Endothelial cell of umbilical vein (primary cell): ENCODE data around the gene KRT81.

Source experiments
- EZH2 ChIP-seq: IDR thresholded peaks from 2 replicates; pipeline ENCODE4 v1.6.1; 2012; ENCODE audit warnings: borderline replicate concordance, low read depth, mild to moderate bottlenecking, moderate library complexity, low read length, inconsistent platforms; ENCODE audit not compliant: severe bottlenecking
- GATA2 ChIP-seq: IDR thresholded peaks from 2 replicates; pipeline ENCODE4 v1.7.0; 2011; ENCODE audit warnings: low read depth, mild to moderate bottlenecking, moderate library complexity, mixed read lengths, low read length; ENCODE audit not compliant: insufficient read length, insufficient read depth
- MYC ChIP-seq: IDR thresholded peaks from one replicate; pipeline ENCODE4 v1.6.1; 2011; ENCODE audit warnings: mild to moderate bottlenecking, low read depth, low read length
- POLR2A ChIP-seq: IDR thresholded peaks from 2 replicates; pipeline ENCODE4 v1.6.1; 2012; ENCODE audit warnings: low read depth, mild to moderate bottlenecking, control low read depth, low read length
- POLR2AphosphoS5 ChIP-seq: IDR thresholded peaks from 2 replicates; pipeline ENCODE4 v1.6.1; 2012; ENCODE audit warnings: low read depth, mild to moderate bottlenecking, control low read depth, low read length, moderate library complexity; ENCODE audit not compliant: insufficient read depth
- TF ChIP-seq, protein P1 (sequence below), 2 donors: IDR thresholded peaks; 1 replicate in 1 of 2; 2 replicates in 1 of 2; pipeline ENCODE4 v1.5.1; 2011; ENCODE audit warnings: low read length in 2 of 2, mild to moderate bottlenecking in 2 of 2, moderate library complexity in 2 of 2, control low read depth in 1 of 2, inconsistent platforms in 1 of 2, low read depth in 1 of 2; ENCODE audit not compliant: insufficient read depth in 1 of 2; ENCODE audit errors: extremely low read depth in 1 of 2
- TF ChIP-seq, protein P2 (sequence below): IDR thresholded peaks from 2 replicates; pipeline ENCODE4 v1.6.1; 2011; ENCODE audit not compliant: insufficient read depth, insufficient read length

GRCh38 chr12:52263761-52264434 lies 27.4 kb downstream of the KRT81 start:
- TF ChIP-seq, protein P1, sequence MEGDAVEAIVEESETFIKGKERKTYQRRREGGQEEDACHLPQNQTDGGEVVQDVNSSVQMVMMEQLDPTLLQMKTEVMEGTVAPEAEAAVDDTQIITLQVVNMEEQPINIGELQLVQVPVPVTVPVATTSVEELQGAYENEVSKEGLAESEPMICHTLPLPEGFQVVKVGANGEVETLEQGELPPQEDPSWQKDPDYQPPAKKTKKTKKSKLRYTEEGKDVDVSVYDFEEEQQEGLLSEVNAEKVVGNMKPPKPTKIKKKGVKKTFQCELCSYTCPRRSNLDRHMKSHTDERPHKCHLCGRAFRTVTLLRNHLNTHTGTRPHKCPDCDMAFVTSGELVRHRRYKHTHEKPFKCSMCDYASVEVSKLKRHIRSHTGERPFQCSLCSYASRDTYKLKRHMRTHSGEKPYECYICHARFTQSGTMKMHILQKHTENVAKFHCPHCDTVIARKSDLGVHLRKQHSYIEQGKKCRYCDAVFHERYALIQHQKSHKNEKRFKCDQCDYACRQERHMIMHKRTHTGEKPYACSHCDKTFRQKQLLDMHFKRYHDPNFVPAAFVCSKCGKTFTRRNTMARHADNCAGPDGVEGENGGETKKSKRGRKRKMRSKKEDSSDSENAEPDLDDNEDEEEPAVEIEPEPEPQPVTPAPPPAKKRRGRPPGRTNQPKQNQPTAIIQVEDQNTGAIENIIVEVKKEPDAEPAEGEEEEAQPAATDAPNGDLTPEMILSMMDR (IDR thresholded peaks at IDR 0.05; ENCODE audit: extremely low read depth in 1 of 2, insufficient read depth in 1 of 2, low read depth in 1 of 2, low read length in 2 of 2): no peak
- TF ChIP-seq GATA2 (no peak), POLR2A (no peak), MYC (no peak), EZH2 (no peak), POLR2AphosphoS5 (no peak)
- TF ChIP-seq, protein P2, sequence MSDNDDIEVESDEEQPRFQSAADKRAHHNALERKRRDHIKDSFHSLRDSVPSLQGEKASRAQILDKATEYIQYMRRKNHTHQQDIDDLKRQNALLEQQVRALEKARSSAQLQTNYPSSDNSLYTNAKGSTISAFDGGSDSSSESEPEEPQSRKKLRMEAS: no peak
